Smooth muscle cell (in vitro differentiated cells): ENCODE measurements around the gene RPL29. TPM values are rescaled to one million over a fixed set of nuclear protein-coding genes. Genes with fewer than 3 reads are reported as not detected.

Experiments used
- DNase-seq: peaks from one replicate; lab custom pipeline; 2025; ENCODE audit not compliant: unreplicated experiment; lab: John Stamatoyannopoulos, UW
- H2AFZ ChIP-seq: fragments of 200-600 bp; sonication (generic); 2 replicates; pipeline ENCODE4 v1.6.0; 2016; ENCODE audit warnings: antibody characterized with exemption, low read depth, mild to moderate bottlenecking
- H3F3A ChIP-seq: fragments of 200-600 bp; sonication (generic); 2 replicates; pipeline ENCODE4 v1.6.0; 2017; ENCODE audit warnings: antibody characterized with exemption, low read depth
- H3K27ac ChIP-seq: fragments of 200-600 bp; sonication (generic); 2 replicates; pipeline ENCODE4 v1.5.1; 2016; ENCODE audit warnings: low read depth, mild to moderate bottlenecking
- H3K27me3 ChIP-seq: fragments of 200-600 bp; sonication (generic); 2 replicates; pipeline ENCODE4 v1.6.1; 2016; ENCODE audit warnings: low read depth, mild to moderate bottlenecking
- H3K36me3 ChIP-seq: fragments of 200-600 bp; sonication (generic); 2 replicates; pipeline ENCODE4 v1.5.1; 2016; ENCODE audit warnings: low read depth
- H3K4me1 ChIP-seq: fragments of 200-600 bp; sonication (generic); 2 replicates; pipeline ENCODE4 v1.5.1; 2016; ENCODE audit warnings: low read depth
- H3K4me2 ChIP-seq: fragments of 200-600 bp; sonication (generic); 2 replicates; pipeline ENCODE4 v1.6.0; 2016; ENCODE audit warnings: mild to moderate bottlenecking
- H3K4me3 ChIP-seq: fragments of 200-600 bp; sonication (generic); 2 replicates; pipeline ENCODE4 v1.5.1; 2016; ENCODE audit warnings: mild to moderate bottlenecking
- H3K79me2 ChIP-seq: fragments of 200-600 bp; sonication (generic); 2 replicates; pipeline ENCODE4 v1.6.0; 2016; ENCODE audit warnings: low read depth, mild to moderate bottlenecking
- H3K9ac ChIP-seq: fragments of 200-600 bp; sonication (generic); 2 replicates; pipeline ENCODE4 v1.6.0; 2016; ENCODE audit warnings: low read depth
- H3K9me3 ChIP-seq: fragments of 200-600 bp; sonication (generic); replicated peaks from 2 replicates; pipeline ENCODE4 v1.5.1; 2016; ENCODE audit warnings: low read depth
- H4K20me1 ChIP-seq: fragments of 200-600 bp; sonication (generic); 2 replicates; pipeline ENCODE4 v1.6.0; 2016; ENCODE audit warnings: low read depth
- CTCF ChIP-seq: fragments of 200-600 bp; sonication (generic); IDR thresholded peaks from 2 replicates; pipeline ENCODE4 v1.5.1; 2017; ENCODE audit warnings: borderline replicate concordance, mild to moderate bottlenecking, antibody characterized with exemption; ENCODE audit not compliant: insufficient read depth, poor library complexity, severe bottlenecking
- WGBS: methylation state at CpG from one replicate; pipeline ENCODE4 v1.1.7; 2016; ENCODE audit warnings: low lambda C conversion rate; 5-methylcytosine and 5-hydroxymethylcytosine counted together
- polyA plus RNA-seq: library from polyadenylated mRNA; unstranded; fragments of >200 nt; fragmentation: Nextera tagmentation; extraction: Ambion mirVana; gene quantifications from 2 replicates; pipeline ENCODE4 v1.2.1, GENCODE V29; 2016
- total RNA-seq: library from RNA; depleted of rRNA; stranded (reverse); fragments of >200 nt; gene quantifications from 2 replicates; pipeline ENCODE4 v1.2.3, GENCODE V29; 2014

The RPL29 gene
- total and polyA plus RNA-seq, 2 experiments from 2014 or later = 708 to 1,004 TPM

GRCh38 chr3:51978143-51978502 is 17.6 kb downstream of the RPL29 start:
- DNase-seq = no peak
- H3F3A ChIP-seq = peaks cover 21% of the 10 kb centered on the region
- no peaks in the 10 kb centered on the region for H3K9me3 ChIP-seq
- no peak overlapping the region for H3K27ac ChIP-seq
- TF ChIP-seq CTCF = no peak
- no peak overlapping the region for H2AFZ ChIP-seq
- H3K4me3 ChIP-seq = no peak overlapping the region
- no peak overlapping the region for H3K9ac ChIP-seq
- H3K79me2 ChIP-seq = peaks cover 25% of the 10 kb centered on the region
- 88% methylated on average over 4 of the region's 4 CpGs for WGBS
- no peaks in the 10 kb centered on the region for H3K27me3 ChIP-seq
- no peaks in the 10 kb centered on the region for H3K36me3 ChIP-seq
- H3K4me1 ChIP-seq = peaks cover 28% of the 10 kb centered on the region
- no peaks in the 10 kb centered on the region for H4K20me1 ChIP-seq
- H3K4me2 ChIP-seq = no peak overlapping the region

DNA sequence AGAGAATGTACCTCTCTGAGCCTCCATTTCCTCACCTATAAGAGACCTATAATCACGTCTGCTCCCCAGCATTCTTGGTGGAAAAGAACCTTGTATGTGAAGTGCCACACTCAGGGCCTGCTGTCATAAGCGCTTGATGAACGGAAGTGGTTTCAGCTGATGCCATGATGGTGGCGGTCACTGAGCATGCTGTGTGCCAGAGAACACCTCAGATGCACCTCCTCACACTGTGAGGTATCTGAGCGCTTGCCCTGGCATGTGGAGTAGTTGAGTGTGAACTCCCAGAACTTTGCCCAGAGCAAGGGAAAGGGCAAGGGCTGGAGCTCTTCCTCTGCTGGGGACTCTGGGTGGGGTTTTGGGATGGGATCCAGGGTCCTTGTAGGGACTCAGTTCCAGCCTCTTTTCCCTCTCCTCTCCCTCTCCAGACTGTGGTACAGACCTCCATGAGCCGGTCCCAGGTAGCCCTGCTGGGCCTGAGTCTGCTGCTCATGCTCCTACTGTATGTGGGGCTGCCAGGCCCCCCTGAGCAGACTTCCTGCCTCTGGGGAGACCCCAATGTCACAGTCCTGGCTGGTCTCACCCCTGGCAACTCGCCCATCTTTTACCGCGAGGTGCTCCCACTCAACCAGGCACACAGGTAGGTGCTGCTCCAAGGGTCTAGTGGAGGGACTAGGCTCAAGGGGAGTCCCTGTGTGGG is 18.1 kb downstream of the RPL29 start:
- TF ChIP-seq CTCF = no peak
- Histone ChIP-seq H2AFZ (no peak overlapping the region), H3K4me1 (peaks cover 28% of the 10 kb centered on the region), H3F3A (peaks cover 21% of the 10 kb centered on the region), H3K4me3 (no peak overlapping the region), H3K27me3 (no peaks in the 10 kb centered on the region), H3K9ac (no peak overlapping the region), H3K9me3 (no peaks in the 10 kb centered on the region), H4K20me1 (no peaks in the 10 kb centered on the region), H3K79me2 (peaks cover 25% of the 10 kb centered on the region), H3K27ac (no peak overlapping the region), H3K4me2 (no peak overlapping the region), H3K36me3 (no peaks in the 10 kb centered on the region)
- DNase-seq = no peak
- WGBS = 99% methylated on average over 9 of the region's 9 CpGs

DNA sequence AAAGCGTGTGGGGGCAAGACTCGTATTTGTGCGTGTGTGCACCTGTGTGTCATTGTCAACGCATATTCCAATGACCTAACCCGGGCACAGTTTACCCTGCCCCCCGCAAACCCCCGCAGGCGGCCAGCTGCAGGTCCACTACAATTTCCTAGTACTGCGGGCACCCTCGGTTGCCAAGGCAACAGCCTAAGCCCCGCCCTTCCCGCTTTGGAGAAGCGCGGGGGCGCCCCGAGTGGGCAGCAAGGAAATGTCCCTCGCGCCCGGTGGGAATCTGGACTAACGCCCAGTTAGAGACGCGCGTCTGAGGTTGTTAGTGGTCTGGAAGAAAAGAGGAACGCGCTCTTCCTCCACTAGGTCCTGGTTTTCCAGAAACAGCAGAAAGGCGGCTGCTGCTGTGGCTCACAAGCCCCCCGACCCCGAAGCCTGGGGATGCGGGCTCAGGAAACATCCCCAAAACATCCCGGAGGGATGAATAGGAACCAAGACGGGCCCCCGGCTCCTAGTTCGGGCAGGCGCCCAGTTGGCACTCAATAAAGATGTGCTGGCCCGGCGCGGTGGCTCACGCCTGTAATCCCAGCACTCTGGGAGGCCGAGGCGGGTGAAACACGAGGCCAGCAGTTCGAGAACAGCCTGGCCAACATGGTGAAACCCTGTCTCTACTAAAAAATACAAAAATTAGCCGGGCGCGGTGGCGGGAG is 19.7 kb downstream of the RPL29 start:
- TF ChIP-seq CTCF = peak; percentile 5
- Histone ChIP-seq H3K27me3 (no peaks in the 10 kb centered on the region), H3K9ac (no peak overlapping the region), H4K20me1 (no peaks in the 10 kb centered on the region), H3K9me3 (no peaks in the 10 kb centered on the region), H3K79me2 (peaks cover 16% of the 10 kb centered on the region), H3K4me3 (peak overlapping the region; percentile 69), H3K36me3 (no peaks in the 10 kb centered on the region), H3K4me1 (peaks cover 21% of the 10 kb centered on the region), H3K4me2 (peak overlapping the region; percentile 98), H3F3A (peaks cover 21% of the 10 kb centered on the region), H2AFZ (peak overlapping the region; percentile 95), H3K27ac (no peak overlapping the region)
- DNase-seq = peak; percentile 47
- WGBS = 48% methylated on average over 46 of the region's 46 CpGs
